GM23248 (cell line): ENCODE measurements around the gene ARL4C. TPM values are rescaled to one million over a fixed set of nuclear protein-coding genes. Genes with fewer than 3 reads are reported as not detected.

ENCODE experiments used
- DNase-seq: peaks from one replicate; pipeline ENCODE4 v3.0.0-alpha.2; 2015
- H2AFZ ChIP-seq: fragments of 200-600 bp; sonication (generic); 2 replicates; pipeline ENCODE4 v1.6.1; 2016; ENCODE audit warnings: antibody characterized with exemption
- H3F3A ChIP-seq: fragments of 200-600 bp; sonication (generic); 2 replicates; pipeline ENCODE4 v1.6.1; 2016; ENCODE audit warnings: mild to moderate bottlenecking, antibody characterized with exemption, mixed run types; ENCODE audit not compliant: insufficient read depth
- H3K27ac ChIP-seq: fragments of 200-600 bp; sonication (generic); 2 replicates; pipeline ENCODE4 v1.5.1; 2016; ENCODE audit warnings: mild to moderate bottlenecking
- H3K27me3 ChIP-seq: fragments of 200-600 bp; sonication (generic); replicated peaks from 2 replicates; pipeline ENCODE4 v1.6.1; 2016; ENCODE audit warnings: mild to moderate bottlenecking; ENCODE audit not compliant: insufficient read depth
- H3K36me3 ChIP-seq: fragments of 200-600 bp; sonication (generic); 2 replicates; pipeline ENCODE4 v1.6.1; 2016; ENCODE audit warnings: low read depth, mild to moderate bottlenecking
- H3K4me1 ChIP-seq: fragments of 200-600 bp; sonication (generic); 2 replicates; pipeline ENCODE4 v1.6.1; 2016; ENCODE audit warnings: mild to moderate bottlenecking; ENCODE audit not compliant: insufficient read depth
- H3K4me2 ChIP-seq: fragments of 200-600 bp; sonication (generic); one replicate; pipeline ENCODE4 v1.6.1; 2016; ENCODE audit warnings: mild to moderate bottlenecking; ENCODE audit not compliant: unreplicated experiment
- H3K4me3 ChIP-seq: fragments of 200-600 bp; sonication (generic); 2 replicates; pipeline ENCODE4 v1.5.1; 2016; ENCODE audit warnings: mild to moderate bottlenecking
- H3K79me2 ChIP-seq: fragments of 200-600 bp; sonication (generic); 2 replicates; pipeline ENCODE4 v1.6.1; 2016; ENCODE audit warnings: mild to moderate bottlenecking; ENCODE audit not compliant: insufficient read depth
- H3K9ac ChIP-seq: fragments of 200-600 bp; sonication (generic); 2 replicates; pipeline ENCODE4 v1.6.1; 2016; ENCODE audit warnings: mild to moderate bottlenecking
- H3K9me2 ChIP-seq: fragments of 200-600 bp; sonication (generic); 2 replicates; pipeline ENCODE4 v1.6.1; 2016; ENCODE audit warnings: mixed run types, mild to moderate bottlenecking, moderate library complexity; ENCODE audit not compliant: insufficient read depth
- H3K9me3 ChIP-seq: fragments of 200-600 bp; sonication (generic); one replicate; pipeline ENCODE4 v1.6.1; 2017; ENCODE audit warnings: low read depth
- H4K20me1 ChIP-seq: fragments of 200-600 bp; sonication (generic); 2 replicates; pipeline ENCODE4 v1.6.0; 2016; ENCODE audit not compliant: insufficient read depth
- EZH2 ChIP-seq: fragments of 200-600 bp; sonication (generic); IDR thresholded peaks from 2 replicates; pipeline ENCODE4 v1.6.1; 2018; ENCODE audit warnings: antibody characterized with exemption, mild to moderate bottlenecking; ENCODE audit not compliant: insufficient read depth, poor library complexity, severe bottlenecking
- EZH2phosphoT487 ChIP-seq: fragments of 200-600 bp; sonication (generic); IDR thresholded peaks from 2 replicates; pipeline ENCODE4 v1.6.1; 2018; ENCODE audit warnings: antibody characterized with exemption, moderate library complexity, mild to moderate bottlenecking, low read depth; ENCODE audit not compliant: insufficient read depth
- WGBS, 2 experiments: methylation state at CpG; one replicate each; pipeline ENCODE4 v1.1.6; 2015 to 2017; ENCODE audit warnings: low lambda C conversion rate in 2 of 2, low coverage in 1 of 2; ENCODE audit errors: missing lambda C conversion rate in 2 of 2; 5-methylcytosine and 5-hydroxymethylcytosine counted together
- in situ Hi-C: fragments of 300-500 bp; cut with MboI; formaldehyde crosslinking; loops from 2 replicates; pipeline ENCODE4 v1.15.0; 2020
- polyA plus RNA-seq: library from polyadenylated mRNA; unstranded; fragments of >200 nt; fragmentation: Nextera tagmentation; extraction: Ambion mirVana; gene quantifications from 2 replicates; pipeline ENCODE4 v1.2.1, GENCODE V29; 2016
- total RNA-seq: library from RNA; depleted of rRNA; stranded (reverse); fragments of >200 nt; shearing (Covaris generic); gene quantifications from 2 replicates; pipeline ENCODE4 v1.2.3, GENCODE V29; 2014

Gene ARL4C
- total and polyA plus RNA-seq, 2 experiments from 2014 or later: 1.4 to 4.8 TPM

GRCh38 chr2:234469251-234469845, 27.5 kb downstream of the ARL4C start:
- no peak overlapping the region for H3K9ac ChIP-seq
- no peaks in the 10 kb centered on the region for H3K79me2 ChIP-seq
- H3K36me3 ChIP-seq: no peaks in the 10 kb centered on the region
- H3K27me3 ChIP-seq: no peaks in the 10 kb centered on the region
- 88 to 95% methylated on average over 7 of the region's 7 CpGs for WGBS, 2 experiments
- no peak overlapping the region for H3K4me3 ChIP-seq
- H3F3A ChIP-seq: peaks cover 10% of the 10 kb centered on the region; the same call in 1 of the 2 replicates
- no peaks in the 10 kb centered on the region for H3K9me3 ChIP-seq
- DNase-seq: no peak
- no peak overlapping the region for H3K27ac ChIP-seq
- H4K20me1 ChIP-seq: no peaks in the 10 kb centered on the region
- in situ Hi-C loops: no loop called here
- TF ChIP-seq EZH2phosphoT487 (no peak), EZH2 (no peak)
- no peaks in the 10 kb centered on the region for H3K4me1 ChIP-seq
- H3K9me2 ChIP-seq: no peaks in the 10 kb centered on the region
- no peak overlapping the region for H2AFZ ChIP-seq
- no peak overlapping the region for H3K4me2 ChIP-seq

GRCh38 chr2:234468503-234468902, 28.4 kb downstream of the ARL4C start:
- Histone ChIP-seq H3F3A (peaks cover 10% of the 10 kb centered on the region; the same call in 1 of the 2 replicates), H3K27ac (no peak overlapping the region), H3K4me1 (no peaks in the 10 kb centered on the region), H3K9me3 (no peaks in the 10 kb centered on the region), H3K27me3 (no peaks in the 10 kb centered on the region), H3K79me2 (no peaks in the 10 kb centered on the region), H3K4me2 (no peak overlapping the region), H3K4me3 (no peak overlapping the region), H3K36me3 (no peaks in the 10 kb centered on the region), H2AFZ (no peak overlapping the region), H3K9me2 (no peaks in the 10 kb centered on the region), H3K9ac (no peak overlapping the region), H4K20me1 (no peaks in the 10 kb centered on the region)
- in situ Hi-C loops: no loop called here
- TF ChIP-seq EZH2: no peak
- TF ChIP-seq EZH2phosphoT487: no peak
- no peak for DNase-seq
- 70 to 77% methylated on average over 5 of the region's 5 CpGs for WGBS, 2 experiments

GRCh38 chr2:234467289-234467688, 29.6 kb downstream of the ARL4C start:
- Histone ChIP-seq H3F3A (peaks cover 10% of the 10 kb centered on the region; the same call in 1 of the 2 replicates), H3K4me1 (no peaks in the 10 kb centered on the region), H3K9ac (no peak overlapping the region), H3K9me3 (no peaks in the 10 kb centered on the region), H2AFZ (no peak overlapping the region), H4K20me1 (no peaks in the 10 kb centered on the region), H3K4me3 (no peak overlapping the region), H3K27me3 (no peaks in the 10 kb centered on the region), H3K9me2 (no peaks in the 10 kb centered on the region), H3K36me3 (no peaks in the 10 kb centered on the region), H3K79me2 (no peaks in the 10 kb centered on the region), H3K4me2 (no peak overlapping the region), H3K27ac (no peak overlapping the region)
- TF ChIP-seq EZH2phosphoT487: no peak
- TF ChIP-seq EZH2: no peak
- in situ Hi-C loops: no loop called here
- WGBS, 2 experiments: 46 to 62% methylated on average over 4 of the region's 4 CpGs
- DNase-seq: peak; percentile 65

- H3K9ac ChIP-seq: no peak overlapping the region
- no peaks in the 10 kb centered on the region for H3K79me2 ChIP-seq
- H3K27me3 ChIP-seq: no peaks in the 10 kb centered on the region
- H3K9me3 ChIP-seq: no peaks in the 10 kb centered on the region
- in situ Hi-C loops: no loop called here
- no peaks in the 10 kb centered on the region for H3K36me3 ChIP-seq
- 87 to 89% methylated on average over 9 of the region's 9 CpGs for WGBS, 2 experiments
- no peak overlapping the region for H2AFZ ChIP-seq
- H3K4me1 ChIP-seq: no peaks in the 10 kb centered on the region
- no peak overlapping the region for H3K4me2 ChIP-seq
- TF ChIP-seq EZH2phosphoT487 (no peak), EZH2 (no peak)
- H3K9me2 ChIP-seq: no peaks in the 10 kb centered on the region
- no peak for DNase-seq
- H3K27ac ChIP-seq: no peak overlapping the region
- H3F3A ChIP-seq: peaks cover 10% of the 10 kb centered on the region; the same call in 1 of the 2 replicates
- H3K4me3 ChIP-seq: no peak overlapping the region
- no peaks in the 10 kb centered on the region for H4K20me1 ChIP-seq
These were observed 32.6 kb downstream of the ARL4C start for GRCh38 chr2:234464291-234464645.
